ENCODE data around the gene GLRX3.

DNA sequence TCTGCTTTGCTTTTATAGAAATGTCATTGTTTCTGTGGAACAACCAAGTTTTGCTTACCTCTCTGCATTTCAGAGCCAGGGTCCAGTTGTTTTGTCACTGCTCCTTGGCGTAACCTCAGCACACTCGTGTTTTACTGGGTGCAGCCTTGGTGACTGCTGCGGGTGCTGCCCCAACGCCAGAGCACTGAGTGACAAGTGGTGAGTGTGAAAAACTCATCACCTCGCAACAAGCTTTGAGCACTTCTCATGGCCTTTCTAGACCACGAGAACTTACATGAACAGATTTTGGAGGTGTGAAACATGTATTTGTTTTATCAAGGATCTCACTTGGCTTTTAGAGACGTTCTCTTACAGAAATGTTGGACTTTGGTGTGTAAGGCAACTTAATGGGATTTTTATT is 31.0 kb downstream of the GLRX3 start:
- TF ChIP-seq GATA2 (IDR thresholded peaks at IDR 0.05; ENCODE audit: low read depth, low read length), result no peak
- no peak for TF ChIP-seq GATA3 (IDR thresholded peaks at IDR 0.05; ENCODE audit: low read depth, low read length)

Data from SH-SY5Y (cell line).